Measurements from ENCODE around the gene KIF26B. TPM values are rescaled to one million over a fixed set of nuclear protein-coding genes. Genes with fewer than 3 reads are reported as not detected.

Gene KIF26B
- total and polyA plus RNA-seq, 8 donors, result 0.15 to 3.2 (median 0.89) TPM; not detected in 1

- intact Hi-C loops (cut with DNase I; ENCODE audit: low total_unique reads), result no loop called here
- no peak overlapping the region for H3K4me3 ChIP-seq
- TF ChIP-seq EP300 (IDR thresholded peaks at IDR 0.05) (no peak), POLR2AphosphoS5 (IDR thresholded peaks at IDR 0.05) (no peak), POLR2A (IDR thresholded peaks at IDR 0.05) (no peak)
- TF ChIP-seq, protein P1, sequence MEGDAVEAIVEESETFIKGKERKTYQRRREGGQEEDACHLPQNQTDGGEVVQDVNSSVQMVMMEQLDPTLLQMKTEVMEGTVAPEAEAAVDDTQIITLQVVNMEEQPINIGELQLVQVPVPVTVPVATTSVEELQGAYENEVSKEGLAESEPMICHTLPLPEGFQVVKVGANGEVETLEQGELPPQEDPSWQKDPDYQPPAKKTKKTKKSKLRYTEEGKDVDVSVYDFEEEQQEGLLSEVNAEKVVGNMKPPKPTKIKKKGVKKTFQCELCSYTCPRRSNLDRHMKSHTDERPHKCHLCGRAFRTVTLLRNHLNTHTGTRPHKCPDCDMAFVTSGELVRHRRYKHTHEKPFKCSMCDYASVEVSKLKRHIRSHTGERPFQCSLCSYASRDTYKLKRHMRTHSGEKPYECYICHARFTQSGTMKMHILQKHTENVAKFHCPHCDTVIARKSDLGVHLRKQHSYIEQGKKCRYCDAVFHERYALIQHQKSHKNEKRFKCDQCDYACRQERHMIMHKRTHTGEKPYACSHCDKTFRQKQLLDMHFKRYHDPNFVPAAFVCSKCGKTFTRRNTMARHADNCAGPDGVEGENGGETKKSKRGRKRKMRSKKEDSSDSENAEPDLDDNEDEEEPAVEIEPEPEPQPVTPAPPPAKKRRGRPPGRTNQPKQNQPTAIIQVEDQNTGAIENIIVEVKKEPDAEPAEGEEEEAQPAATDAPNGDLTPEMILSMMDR (IDR thresholded peaks at IDR 0.05), result no peak
- WGBS, 5 donors, result 70 to 100% (median 92%) methylated on average over 1 of the region's 1 CpG
- H3K4me1 ChIP-seq, result no peaks in the 10 kb centered on the region
- no peak for DNase-seq
- H3K36me3 ChIP-seq, result no peaks in the 10 kb centered on the region
- no peaks in the 10 kb centered on the region for H3K9me3 ChIP-seq
- H3K27me3 ChIP-seq, result no peaks in the 10 kb centered on the region
- no peak overlapping the region for H3K27ac ChIP-seq
Observed at GRCh38 chr1:245434280-245434679, 279.5 kb downstream of the KIF26B start.

GRCh38 chr1:245436407-245436806, 281.6 kb downstream of the KIF26B start:
- Histone ChIP-seq H3K4me3 (no peak overlapping the region), H3K27ac (no peak overlapping the region), H3K27me3 (no peaks in the 10 kb centered on the region), H3K4me1 (no peaks in the 10 kb centered on the region), H3K9me3 (no peaks in the 10 kb centered on the region), H3K36me3 (no peaks in the 10 kb centered on the region)
- WGBS, 5 donors, result 92 to 97% (median 95%) methylated on average over 4 of the region's 4 CpGs
- no peak for DNase-seq
- intact Hi-C loops (cut with DNase I; ENCODE audit: low total_unique reads), result no loop called here
- TF ChIP-seq EP300 (IDR thresholded peaks at IDR 0.05) (no peak), POLR2AphosphoS5 (IDR thresholded peaks at IDR 0.05) (no peak), POLR2A (IDR thresholded peaks at IDR 0.05) (no peak)
- TF ChIP-seq, protein P1 (IDR thresholded peaks at IDR 0.05), result no peak

- peak in 1 of 2 donors; percentile 29 for DNase-seq
- H3K27ac ChIP-seq, result no peak overlapping the region
- no peak overlapping the region for H3K4me3 ChIP-seq
- no peaks in the 10 kb centered on the region for H3K27me3 ChIP-seq
- H3K9me3 ChIP-seq, result no peaks in the 10 kb centered on the region
- H3K36me3 ChIP-seq, result no peaks in the 10 kb centered on the region
- WGBS, 5 donors, result 42 to 64% (median 62%) methylated on average over 6 of the region's 6 CpGs
- no peaks in the 10 kb centered on the region for H3K4me1 ChIP-seq
- no peak for TF ChIP-seq EP300 (IDR thresholded peaks at IDR 0.05)
- TF ChIP-seq, protein P1 (IDR thresholded peaks at IDR 0.05), result no peak
- no peak for TF ChIP-seq POLR2AphosphoS5 (IDR thresholded peaks at IDR 0.05)
- no peak for TF ChIP-seq POLR2A (IDR thresholded peaks at IDR 0.05)
- intact Hi-C loops (cut with DNase I; ENCODE audit: low total_unique reads), result no loop called here
Observed at GRCh38 chr1:245437369-245438062, 282.7 kb downstream of the KIF26B start.

- Histone ChIP-seq H3K36me3 (no peaks in the 10 kb centered on the region), H3K9me3 (no peaks in the 10 kb centered on the region), H3K4me3 (no peak overlapping the region), H3K27ac (no peak overlapping the region), H3K27me3 (no peaks in the 10 kb centered on the region), H3K4me1 (no peaks in the 10 kb centered on the region)
- no peak for DNase-seq
- intact Hi-C loops (cut with DNase I; ENCODE audit: low total_unique reads), result no loop called here
- no peak for TF ChIP-seq POLR2AphosphoS5 (IDR thresholded peaks at IDR 0.05)
- TF ChIP-seq, protein P1 (IDR thresholded peaks at IDR 0.05), result no peak
- TF ChIP-seq POLR2A (IDR thresholded peaks at IDR 0.05), result no peak
- TF ChIP-seq EP300 (IDR thresholded peaks at IDR 0.05), result no peak
- 54 to 66% (median 61%) methylated on average over 7 of the region's 7 CpGs for WGBS, 5 donors
Observed at GRCh38 chr1:245440922-245441321, 286.1 kb downstream of the KIF26B start.

All from stomach (tissue), 9 donors.